ENCODE results near the gene ELL2.

GRCh38 chr5:95984287-95984938 is 22.8 kb upstream of the ELL2 start:
- TF ChIP-seq POLR2A (IDR thresholded peaks at IDR 0.05; ENCODE audit: low read length): no peak
- TF ChIP-seq GATA1 (IDR thresholded peaks at IDR 0.05; ENCODE audit: low read depth, low read length): no peak

All from erythroblast (primary cell).